ENCODE data around the gene SLC6A17.

Gene SLC6A17

DNA sequence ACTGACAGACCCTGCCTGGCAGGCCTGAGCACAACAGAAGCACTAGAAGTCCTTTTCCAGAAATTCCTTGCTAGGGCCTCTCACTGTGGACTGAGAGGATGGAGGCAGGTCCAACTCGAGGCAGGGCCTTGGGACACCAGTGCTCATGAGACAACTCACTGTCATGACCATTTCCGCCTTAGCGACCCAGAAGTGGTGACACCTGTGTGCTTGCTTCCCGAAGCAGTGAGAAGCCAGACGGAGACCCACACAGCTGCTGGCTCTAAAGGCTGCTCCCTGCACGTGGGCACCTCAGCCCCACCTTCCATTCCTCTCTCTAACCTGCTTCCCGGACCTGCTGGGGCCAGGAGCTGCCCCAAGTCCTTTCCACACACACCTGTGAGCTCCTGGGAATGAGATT lies 92.9 kb downstream of the SLC6A17 start:
- DNase-seq = no peak

DNA sequence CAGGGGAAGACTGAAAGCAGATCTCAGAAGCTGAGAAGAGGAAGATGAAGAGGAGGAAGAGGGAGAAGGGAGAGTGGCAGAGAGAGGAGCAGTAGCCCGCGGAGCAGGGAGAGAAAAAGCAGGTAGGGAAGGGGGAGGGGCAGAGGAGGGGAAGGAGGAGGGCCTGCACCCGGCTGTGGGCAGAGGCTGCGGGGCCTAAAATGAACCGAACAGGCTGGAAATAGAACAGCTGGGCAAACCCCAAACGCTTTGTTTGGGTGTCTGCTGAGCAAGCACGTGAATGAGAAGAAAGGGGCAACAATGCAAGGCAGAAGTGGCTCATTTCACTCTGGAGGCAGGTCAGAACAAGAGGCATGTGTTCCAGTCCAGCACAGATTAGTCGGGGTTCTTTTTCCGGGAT lies 93.3 kb downstream of the SLC6A17 start:
- no peak for DNase-seq

DNA sequence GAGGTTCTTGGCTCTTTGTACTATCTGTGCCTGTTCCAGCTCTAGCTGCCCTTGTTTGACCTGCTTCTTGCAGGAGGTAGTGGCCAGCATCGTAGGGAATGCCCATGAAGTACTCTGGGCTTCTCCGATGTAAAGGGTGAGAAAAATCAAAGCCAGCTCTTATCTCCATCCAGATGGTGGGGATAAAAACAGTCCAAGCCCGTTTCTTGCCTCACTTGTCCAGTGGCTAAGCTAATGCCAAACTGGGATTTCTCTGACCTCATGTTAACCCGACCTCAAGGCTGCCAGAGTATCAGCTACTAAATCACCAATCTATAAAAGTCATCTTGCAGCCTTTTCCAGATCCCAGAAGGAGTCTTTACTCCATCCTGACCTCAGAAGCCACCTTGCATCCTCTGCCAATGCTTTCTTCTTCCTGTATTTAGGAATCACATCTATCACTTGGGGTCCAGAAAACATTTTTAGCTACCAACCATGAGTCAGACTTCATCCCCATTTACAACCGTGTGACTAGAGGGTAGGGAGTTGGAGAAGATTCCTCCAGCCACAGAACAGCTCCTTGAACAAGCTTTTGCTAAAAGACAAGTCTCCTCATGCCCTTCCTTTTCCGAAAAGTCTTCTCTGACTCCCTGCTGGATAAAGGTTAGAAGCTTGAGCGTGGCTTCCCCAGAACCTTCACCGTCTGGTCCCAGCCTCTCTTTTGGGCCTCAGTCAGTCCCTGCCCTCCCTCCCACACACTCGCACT lies 95.8 kb downstream of the SLC6A17 start:
- DNase-seq = no peak

DNA sequence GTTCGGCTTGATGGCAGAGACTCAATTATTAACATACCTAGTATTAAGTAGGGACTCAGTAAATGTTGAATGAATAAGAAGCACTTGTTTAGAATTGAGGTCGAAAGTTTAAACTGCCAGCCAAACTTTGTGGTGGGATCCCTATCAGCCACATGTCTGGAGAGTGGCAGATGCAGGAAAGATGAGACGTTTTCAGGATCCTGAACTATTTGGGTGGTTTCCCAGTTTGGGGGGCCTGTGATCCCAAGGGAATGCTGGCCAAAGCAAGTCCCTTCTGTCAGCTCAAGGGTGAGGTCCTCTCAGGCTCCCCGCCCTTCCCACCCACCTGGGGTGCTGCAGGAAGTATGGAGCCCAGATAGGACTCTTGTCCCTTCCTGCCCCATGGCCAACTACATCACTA lies 98.5 kb downstream of the SLC6A17 start:
- no peak for DNase-seq

DNA sequence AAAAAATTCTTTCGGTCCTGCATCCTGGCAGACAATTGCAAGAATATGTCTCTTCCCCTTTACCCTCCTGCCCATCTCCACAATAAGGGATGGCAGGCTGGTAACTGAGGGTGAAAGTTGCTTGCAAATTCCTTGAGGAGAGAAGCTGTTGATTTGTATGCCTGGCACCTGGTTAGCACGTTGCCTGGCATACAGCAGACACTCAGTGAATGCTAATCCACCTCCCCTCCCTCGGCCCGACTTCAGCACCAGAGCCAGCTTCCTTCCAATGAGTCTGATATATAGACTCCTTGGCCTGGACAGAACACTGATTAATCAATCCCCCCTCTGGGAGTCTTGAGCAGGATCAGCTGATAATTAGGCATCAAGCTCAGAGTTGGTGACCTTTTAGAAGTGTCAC lies 99.0 kb downstream of the SLC6A17 start:
- DNase-seq = no peak

DNA sequence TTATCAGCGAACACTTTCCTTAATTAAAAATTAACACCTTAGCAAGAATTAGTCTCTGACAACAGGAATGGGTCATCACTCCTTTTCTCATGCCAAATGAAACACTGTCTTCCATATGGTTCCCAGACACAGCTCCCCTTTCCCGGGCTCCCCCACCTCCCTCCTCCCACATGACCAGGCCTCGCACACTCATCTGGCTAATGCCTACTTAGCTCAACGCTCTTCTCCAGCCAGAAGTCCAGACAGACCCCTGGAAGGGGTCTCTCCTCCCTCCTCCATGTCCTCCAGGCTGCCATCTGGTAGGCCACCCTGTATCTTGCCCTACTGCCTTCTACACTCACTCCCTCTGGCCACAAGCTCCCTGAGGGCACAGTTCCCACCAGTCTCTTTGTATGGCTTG lies 99.7 kb downstream of the SLC6A17 start:
- no peak for DNase-seq

DNA sequence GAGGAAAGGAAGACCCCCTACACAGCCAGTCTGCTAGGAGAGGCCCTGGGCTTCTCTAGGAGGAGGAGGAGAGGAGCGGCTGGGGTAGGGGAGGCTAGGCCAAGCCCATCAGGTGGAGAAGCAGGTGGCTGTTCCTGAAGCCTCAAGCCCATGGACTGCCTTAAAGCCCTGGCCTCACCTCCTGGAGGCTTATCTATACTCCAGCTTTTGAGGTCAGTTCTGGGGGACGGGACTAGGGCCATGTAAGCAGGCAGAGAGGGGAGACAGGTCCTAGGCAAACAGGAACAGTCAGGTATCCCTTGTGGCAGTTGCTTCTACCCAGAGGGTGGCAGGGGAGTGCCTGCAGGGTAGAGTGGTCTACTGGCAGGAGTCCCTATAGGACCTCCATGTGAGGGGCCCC lies 100.5 kb downstream of the SLC6A17 start:
- DNase-seq = no peak

Measured in NK-92 treated with Interleukin-12 subunit alpha and Interleukin-12 subunit beta, amount 100 ng/mL, for 24 hours (cell line).